NCI-H146 treated with DMSO at 0.1 percent for 48 hours (cell line): ENCODE data around the gene AP4E1.

Experiments used
- DNase-seq: peaks from one replicate; lab custom pipeline; 2025; ENCODE audit not compliant: unreplicated experiment; lab: John Stamatoyannopoulos, UW

The AP4E1 gene

DNA sequence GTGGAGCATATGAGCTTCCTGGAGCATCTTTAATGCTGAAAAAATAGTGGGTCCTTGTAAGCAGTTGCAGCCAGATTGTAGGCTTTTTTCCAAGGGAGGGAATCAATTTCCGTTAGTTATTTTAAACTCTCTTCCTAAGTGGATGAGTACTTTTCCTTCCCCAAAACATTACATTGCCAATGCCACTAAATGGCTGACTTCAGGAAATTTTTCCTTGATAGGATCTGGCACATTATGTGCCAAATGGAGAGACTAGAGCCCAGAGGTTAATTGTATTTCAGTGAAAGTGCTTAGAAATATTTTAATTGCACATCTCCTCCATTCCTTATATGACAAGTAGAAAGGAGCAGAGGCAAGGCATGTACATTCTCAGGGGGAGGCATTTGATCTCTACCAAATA, 102.7 kb downstream of the AP4E1 start:
- no peak for DNase-seq

DNA sequence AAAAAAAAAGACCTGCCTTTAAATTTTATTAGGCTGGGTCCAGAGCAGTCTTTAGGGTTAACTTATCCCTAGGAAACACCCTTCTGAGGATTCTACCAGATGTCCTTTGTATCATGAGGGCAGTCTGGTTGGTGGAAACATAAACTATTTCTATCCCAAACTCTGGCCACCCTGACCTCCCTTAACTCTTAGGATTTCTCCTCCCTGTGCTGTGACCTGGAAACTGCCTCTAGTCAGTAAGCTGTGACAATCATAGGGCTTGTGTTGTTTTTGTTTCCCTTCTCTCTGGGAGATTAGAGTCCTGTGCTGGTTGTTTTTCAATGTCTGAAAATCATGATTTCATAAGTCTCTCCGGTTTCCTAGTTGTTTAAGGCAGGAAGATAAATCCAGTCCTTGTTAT, 108.1 kb downstream of the AP4E1 start:
- no peak for DNase-seq

GRCh38 chr15:51022206-51022605, 113.7 kb downstream of the AP4E1 start:
- no peak for DNase-seq

DNA sequence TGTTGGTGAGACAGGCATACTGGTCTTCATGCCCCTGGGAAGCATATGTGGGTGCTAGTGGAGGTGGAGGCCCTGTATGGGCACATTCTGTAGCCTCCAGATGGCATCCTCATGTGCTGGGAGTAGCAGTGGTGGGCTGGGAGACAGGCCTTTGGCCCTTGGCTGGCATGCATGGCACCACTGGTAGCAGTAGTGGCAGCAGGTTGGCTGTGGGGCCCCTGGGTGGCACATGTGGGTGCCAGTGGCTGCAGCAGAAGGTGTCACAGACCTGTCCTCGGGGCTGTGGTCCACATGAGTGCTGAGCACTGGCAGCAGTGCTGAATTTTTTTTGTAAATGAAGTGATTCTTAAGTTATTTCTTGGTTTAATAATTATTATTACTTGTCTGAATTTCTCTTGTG, 115.0 kb downstream of the AP4E1 start:
- DNase-seq, result no peak

- no peak for DNase-seq
These were observed 116.4 kb downstream of the AP4E1 start for GRCh38 chr15:51024735-51025453.

- no peak for DNase-seq
These were observed 117.0 kb downstream of the AP4E1 start for GRCh38 chr15:51025454-51025846.

DNA sequence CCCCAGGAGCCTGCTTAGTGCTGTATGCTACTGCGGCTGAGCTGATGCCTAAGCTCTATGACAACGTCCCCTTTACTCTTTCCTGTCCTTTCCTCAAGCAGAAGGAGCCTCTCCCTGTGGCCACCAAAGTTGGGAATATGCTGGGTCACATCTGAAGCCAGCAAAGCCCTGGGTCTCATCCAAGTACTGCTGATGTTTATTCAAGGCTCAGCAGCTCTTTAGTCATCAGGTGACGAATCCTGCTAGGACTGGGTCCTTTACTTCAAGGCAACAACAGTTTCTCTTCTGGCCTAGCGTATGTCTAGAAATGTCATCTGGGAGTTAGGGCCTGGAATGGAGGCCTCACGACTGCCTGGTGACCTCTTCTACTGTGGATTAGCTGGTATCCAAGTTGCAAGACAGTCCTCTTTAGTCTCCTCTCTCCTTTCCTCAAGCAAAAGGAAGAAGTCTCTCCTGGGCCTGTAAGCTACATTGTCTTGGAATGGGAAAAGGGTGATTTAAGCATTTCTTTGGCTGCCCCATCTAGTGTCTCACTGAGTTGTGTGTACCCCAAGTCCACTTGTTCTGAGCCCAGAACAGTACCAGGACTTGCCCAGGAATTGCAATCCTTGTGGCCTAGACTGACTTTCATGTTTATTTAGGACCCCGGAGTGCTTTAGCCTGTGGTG, 122.3 kb downstream of the AP4E1 start:
- DNase-seq, result no peak

DNA sequence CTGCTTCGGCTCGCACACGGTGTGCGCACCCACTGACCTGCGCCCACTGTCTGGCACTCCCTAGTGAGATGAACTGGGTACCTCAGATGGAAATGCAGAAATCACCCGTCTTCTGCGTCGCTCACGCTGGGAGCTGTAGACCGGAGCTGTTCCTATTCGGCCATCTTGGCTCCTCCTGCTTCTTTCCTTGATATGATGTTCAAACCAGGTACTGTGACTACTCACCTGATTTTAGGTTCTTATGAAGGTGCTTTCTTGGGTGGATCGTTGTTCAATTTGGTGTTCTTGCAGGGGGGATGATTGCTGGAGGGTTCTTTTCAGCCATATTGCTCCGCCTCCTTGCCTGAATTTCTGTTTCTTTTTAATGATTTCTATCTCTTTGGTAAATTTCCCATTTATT, 129.0 kb downstream of the AP4E1 start:
- DNase-seq, result peak; percentile 5

DNA sequence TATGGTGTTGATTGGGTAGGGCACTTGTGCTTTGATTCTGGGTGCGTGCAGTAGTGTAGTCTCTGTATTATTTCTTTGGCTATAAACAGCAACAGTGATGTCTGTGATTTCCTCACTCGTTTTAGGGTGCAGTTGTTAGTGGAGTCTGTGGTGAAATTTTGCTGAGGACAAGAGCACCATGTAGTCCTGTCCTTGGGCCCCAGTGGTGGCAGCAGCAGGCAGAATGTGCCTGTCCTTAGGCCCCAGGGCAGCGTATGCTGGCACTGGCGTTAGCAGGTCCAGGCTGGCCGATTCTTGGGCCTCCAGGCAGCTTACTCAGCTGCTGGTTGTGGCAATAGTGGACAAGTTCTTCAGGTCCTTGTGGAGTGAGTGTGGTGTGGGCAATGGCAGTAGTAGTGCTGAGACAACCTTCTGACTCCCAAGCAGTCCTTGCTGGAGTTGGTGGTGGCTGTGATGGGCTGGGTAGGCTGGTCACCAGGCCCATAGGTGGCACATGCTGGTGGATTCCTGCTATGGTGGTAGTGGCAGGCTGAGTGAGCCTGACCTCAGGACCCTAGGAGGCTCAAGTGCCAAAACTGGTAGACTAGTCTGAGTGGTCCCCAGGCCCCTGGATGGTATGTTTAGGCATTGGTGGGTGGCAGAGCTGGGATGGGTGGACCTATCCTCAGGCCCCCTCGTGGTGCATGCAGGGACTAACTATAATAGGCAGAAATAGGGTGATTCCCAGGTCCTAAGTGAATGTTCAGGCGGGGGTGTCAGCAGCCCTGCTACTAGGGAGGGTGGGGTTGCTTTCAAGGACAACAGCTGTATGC, 129.9 kb downstream of the AP4E1 start:
- DNase-seq, result peak; percentile 5

DNA sequence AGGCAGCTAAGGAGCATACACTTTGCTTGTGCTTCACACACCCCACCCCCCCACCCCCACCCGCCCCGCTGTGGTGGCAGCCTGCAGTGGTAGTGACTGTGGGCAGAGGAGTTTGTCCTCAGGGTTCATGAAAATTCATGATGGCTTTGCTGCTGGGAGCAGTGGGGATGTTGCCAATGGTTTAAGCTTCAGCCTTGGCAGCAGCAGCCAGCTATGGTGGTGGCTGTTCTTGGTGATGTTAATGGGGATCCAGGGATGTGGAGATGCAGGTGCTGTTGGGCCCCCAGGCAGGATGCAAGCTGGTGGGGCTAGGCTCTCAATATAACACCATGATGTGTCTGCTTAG, 130.5 kb downstream of the AP4E1 start:
- DNase-seq, result no peak

DNA sequence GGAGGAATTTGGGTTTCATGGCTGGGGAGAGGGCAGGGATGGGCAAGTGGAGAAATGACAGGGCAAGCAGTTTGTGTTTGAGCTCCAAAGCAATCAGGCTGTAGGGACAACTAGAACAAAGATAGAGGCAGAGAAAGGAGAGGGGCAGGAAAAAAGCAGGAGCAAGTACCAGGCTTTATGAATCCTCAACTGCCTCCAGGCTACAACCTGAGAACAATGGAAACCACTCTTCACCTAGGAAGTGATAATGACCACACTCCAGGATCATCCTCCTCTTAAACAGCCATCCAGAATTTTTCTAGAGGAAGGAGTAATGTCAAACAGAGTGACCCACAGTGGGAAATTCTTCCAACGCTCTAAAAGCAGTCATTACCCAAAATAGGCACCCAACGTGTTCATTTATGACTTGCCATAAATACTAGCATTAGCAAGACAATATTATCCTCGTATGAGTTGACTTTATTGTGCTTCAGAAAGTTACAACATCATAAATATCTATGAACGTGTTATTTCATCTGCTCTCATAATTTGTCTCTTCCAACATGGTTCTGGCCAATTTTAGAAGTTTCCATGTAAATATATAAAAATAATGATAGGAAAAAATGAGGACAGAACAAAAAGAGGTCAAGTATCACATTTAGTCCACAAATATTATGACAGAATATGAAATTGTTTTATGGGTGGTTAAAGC, 135.7 kb downstream of the AP4E1 start:
- peak; percentile 45 for DNase-seq

DNA sequence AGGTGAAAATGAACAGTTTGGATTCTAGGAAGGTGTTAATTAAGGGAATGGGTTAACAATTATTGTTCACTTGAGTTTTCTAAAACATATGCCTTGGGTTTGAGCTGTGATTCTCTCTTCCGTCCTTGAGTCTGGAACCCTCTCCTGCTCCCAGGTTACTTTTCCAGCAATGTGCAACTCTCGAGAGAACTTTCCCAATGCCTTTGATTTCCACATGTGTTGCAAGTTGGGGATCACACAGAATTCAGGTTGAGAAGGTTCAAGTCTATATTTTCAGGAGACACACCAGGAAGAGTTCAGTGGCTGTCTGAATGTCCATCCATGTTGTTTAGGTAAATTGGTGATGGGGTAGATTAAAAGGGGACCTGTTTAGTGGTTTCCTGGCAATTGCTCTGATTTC, 137.5 kb downstream of the AP4E1 start:
- no peak for DNase-seq

- no peak for DNase-seq
These were observed 138.4 kb downstream of the AP4E1 start for GRCh38 chr15:51046799-51047449.

DNA sequence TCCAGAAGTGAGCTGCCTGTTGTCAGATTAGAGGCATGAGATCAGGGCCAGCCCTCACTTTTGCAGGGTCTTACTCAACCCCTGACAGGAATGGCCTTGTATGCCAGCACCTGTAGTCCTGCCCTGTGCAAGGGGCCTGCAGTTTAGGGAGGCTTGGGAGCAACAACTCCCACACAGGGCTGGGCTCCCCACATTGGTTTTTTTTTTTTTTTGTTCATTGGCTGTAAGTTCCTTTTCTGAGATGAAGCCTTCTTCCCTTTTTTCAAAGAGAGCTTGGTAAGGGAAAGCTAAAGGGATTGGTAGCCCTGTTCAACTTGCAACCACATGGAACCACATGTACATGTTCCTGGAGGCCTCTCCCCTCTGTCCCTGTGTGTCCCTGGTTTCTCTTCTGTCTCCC, 139.8 kb downstream of the AP4E1 start:
- no peak for DNase-seq

DNA sequence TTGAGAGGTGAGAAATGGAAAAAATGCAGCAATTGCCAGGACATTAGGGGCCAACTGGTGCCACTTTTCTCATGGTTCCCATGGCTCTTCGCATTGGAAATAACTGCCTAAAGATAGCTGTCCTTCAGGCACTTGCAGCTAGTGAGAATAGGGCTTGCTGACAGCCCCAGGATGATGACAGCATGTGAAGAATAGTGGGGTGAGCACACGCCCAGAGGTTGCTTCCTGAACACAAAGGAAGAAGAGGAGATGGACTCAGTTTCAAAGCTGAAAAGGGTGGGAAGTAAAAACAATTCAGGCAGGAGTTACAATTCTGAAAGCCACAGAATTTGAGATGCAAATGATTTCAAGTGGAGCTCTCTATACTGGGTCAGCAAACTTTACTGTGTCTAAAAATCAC, 140.6 kb downstream of the AP4E1 start:
- DNase-seq, result no peak

- no peak for DNase-seq
These were observed 143.3 kb downstream of the AP4E1 start for GRCh38 chr15:51051776-51052175.

GRCh38 chr15:51053571-51053970, 145.1 kb downstream of the AP4E1 start:
- no peak for DNase-seq

- DNase-seq, result no peak
These were observed 146.1 kb downstream of the AP4E1 start for GRCh38 chr15:51054535-51054934.
